T-helper 17 cell (primary cell): Measurements from ENCODE around the gene CYP26B1. TPM values are rescaled to one million over a fixed set of nuclear protein-coding genes. Genes with fewer than 3 reads are reported as not detected.

ENCODE experiments used
- ATAC-seq: fragments of 150-1000 bp; cut with Tn5 transposase; 2 replicates; pipeline ENCODE4 v1.10.0; 2021; ENCODE audit warnings: mild to moderate bottlenecking, moderate library complexity
- DNase-seq, 3 donors: peaks; one replicate each; pipeline versions ENCODE4 v3.0.0 to v3.0.0-alpha.2; 2020 to 2021
- H3K9me3 ChIP-seq: one replicate; pipeline ENCODE4 v1.7.0; 2013; ENCODE audit warnings: low read length, mild to moderate bottlenecking; ENCODE audit not compliant: control insufficient read depth, poor library complexity, severe bottlenecking
- H3K27ac Mint-ChIP-seq: one replicate; pipeline ENCODE4 v1.8.0; 2022; ENCODE audit warnings: mild to moderate bottlenecking, moderate library complexity, mixed read lengths
- H3K27me3 Mint-ChIP-seq: one replicate; pipeline ENCODE4 v1.8.0; 2022; ENCODE audit warnings: mixed read lengths
- H3K36me3 Mint-ChIP-seq: one replicate; pipeline ENCODE4 v1.8.0; 2022; ENCODE audit warnings: low read depth, mixed read lengths
- H3K4me1 Mint-ChIP-seq: one replicate; pipeline ENCODE4 v1.8.0; 2022; ENCODE audit warnings: mild to moderate bottlenecking, mixed read lengths
- H3K4me3 Mint-ChIP-seq: one replicate; pipeline ENCODE4 v1.8.0; 2022; ENCODE audit warnings: mild to moderate bottlenecking, moderate library complexity, mixed read lengths
- total RNA-seq, 4 donors: library from RNA in 2 of 4; stranded (reverse) in 2 of 4; gene quantifications; one replicate each; pipeline ENCODE4 v1.2.3 and lab custom pipeline; 2022 to 2026

Gene CYP26B1, protein sequence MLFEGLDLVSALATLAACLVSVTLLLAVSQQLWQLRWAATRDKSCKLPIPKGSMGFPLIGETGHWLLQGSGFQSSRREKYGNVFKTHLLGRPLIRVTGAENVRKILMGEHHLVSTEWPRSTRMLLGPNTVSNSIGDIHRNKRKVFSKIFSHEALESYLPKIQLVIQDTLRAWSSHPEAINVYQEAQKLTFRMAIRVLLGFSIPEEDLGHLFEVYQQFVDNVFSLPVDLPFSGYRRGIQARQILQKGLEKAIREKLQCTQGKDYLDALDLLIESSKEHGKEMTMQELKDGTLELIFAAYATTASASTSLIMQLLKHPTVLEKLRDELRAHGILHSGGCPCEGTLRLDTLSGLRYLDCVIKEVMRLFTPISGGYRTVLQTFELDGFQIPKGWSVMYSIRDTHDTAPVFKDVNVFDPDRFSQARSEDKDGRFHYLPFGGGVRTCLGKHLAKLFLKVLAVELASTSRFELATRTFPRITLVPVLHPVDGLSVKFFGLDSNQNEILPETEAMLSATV
- total RNA-seq (not detected), total RNA-seq (lab: John Stamatoyannopoulos, UW) (0 to 0.08 reads per million in 2 donors)

GRCh38 chr2:72147303-72147971 lies at the start of gene CYP26B1:
CYP26B1 (minus strand) TSS chr2:72147862; CDS start chr2:72147834, 28 bp downstream.
- H3K36me3 Mint-ChIP-seq, result peaks cover 10% of the 10 kb centered on the region
- H3K27ac Mint-ChIP-seq, result peak within 1 kb of the TSS; percentile 53
- H3K9me3 ChIP-seq, result no peaks in the 10 kb centered on the region
- H3K27me3 Mint-ChIP-seq, result peaks cover 79% of the 10 kb centered on the region
- H3K4me1 Mint-ChIP-seq, result peaks cover 37% of the 10 kb centered on the region
- DNase-seq (peak in 1 of 3 donors; percentile 8), ATAC-seq (no peak)
- peak within 1 kb of the TSS; percentile 96 for H3K4me3 Mint-ChIP-seq

- Mint-ChIP-seq H3K4me1 (no peaks in the 10 kb centered on the region), H3K27ac (no peak overlapping the region), H3K36me3 (no peaks in the 10 kb centered on the region), H3K4me3 (no peak overlapping the region), H3K27me3 (no peaks in the 10 kb centered on the region)
- H3K9me3 ChIP-seq, result no peaks in the 10 kb centered on the region
- no peak for DNase-seq
- ATAC-seq, result no peak
These were observed 46.1 kb upstream of the CYP26B1 start for GRCh38 chr2:72193723-72194122.

- H3K9me3 ChIP-seq, result no peaks in the 10 kb centered on the region
- Mint-ChIP-seq H3K4me1 (no peaks in the 10 kb centered on the region), H3K27ac (no peak overlapping the region), H3K36me3 (no peaks in the 10 kb centered on the region), H3K27me3 (no peaks in the 10 kb centered on the region), H3K4me3 (no peak overlapping the region)
- DNase-seq (no peak), ATAC-seq (no peak)
These were observed 43.8 kb upstream of the CYP26B1 start for GRCh38 chr2:72191441-72191840.

DNA sequence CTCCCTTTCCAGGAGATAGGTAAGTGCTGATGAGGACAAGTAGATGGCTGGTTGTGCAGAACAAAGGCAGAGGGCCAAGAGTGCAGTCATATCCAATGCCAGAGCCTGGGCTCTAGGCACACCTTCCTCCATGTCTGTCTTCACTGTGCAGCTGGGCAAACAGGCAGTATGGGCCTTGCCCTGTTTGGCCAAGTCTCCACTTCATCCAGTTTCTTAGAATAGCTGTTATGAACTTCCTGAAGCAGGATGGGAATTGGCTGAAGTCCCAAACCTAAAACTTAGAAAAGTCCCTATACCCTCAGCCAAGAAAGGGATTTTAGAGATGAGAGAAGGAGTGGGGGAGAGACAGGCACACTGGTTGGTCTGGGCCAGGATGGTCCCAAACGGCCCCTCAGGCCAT lies 37.5 kb upstream of the CYP26B1 start:
- H3K4me3 Mint-ChIP-seq, result no peak overlapping the region
- no peak for ATAC-seq
- no peaks in the 10 kb centered on the region for H3K9me3 ChIP-seq
- H3K27me3 Mint-ChIP-seq, result no peaks in the 10 kb centered on the region
- no peak overlapping the region for H3K27ac Mint-ChIP-seq
- no peaks in the 10 kb centered on the region for H3K4me1 Mint-ChIP-seq
- no peak for DNase-seq
- peaks cover 2% of the 10 kb centered on the region for H3K36me3 Mint-ChIP-seq

GRCh38 chr2:72183466-72183865 lies 35.8 kb upstream of the CYP26B1 start:
- Mint-ChIP-seq H3K36me3 (peaks cover 4% of the 10 kb centered on the region), H3K27ac (no peak overlapping the region)

GRCh38 chr2:72183016-72183415 lies 35.4 kb upstream of the CYP26B1 start:
- H3K9me3 ChIP-seq, result no peaks in the 10 kb centered on the region
- no peak overlapping the region for H3K27ac Mint-ChIP-seq
- no peak overlapping the region for H3K4me3 Mint-ChIP-seq
- H3K27me3 Mint-ChIP-seq, result no peaks in the 10 kb centered on the region
- no peaks in the 10 kb centered on the region for H3K4me1 Mint-ChIP-seq
- DNase-seq (no peak), ATAC-seq (no peak)
- peaks cover 4% of the 10 kb centered on the region for H3K36me3 Mint-ChIP-seq

More at GRCh38 chr2:72183466-72183865, 35.8 kb upstream of the CYP26B1 start:
- Mint-ChIP-seq H3K4me1 (no peaks in the 10 kb centered on the region), H3K4me3 (no peak overlapping the region), H3K27me3 (no peaks in the 10 kb centered on the region)
- DNase-seq (no peak), ATAC-seq (no peak)
- no peaks in the 10 kb centered on the region for H3K9me3 ChIP-seq

DNA sequence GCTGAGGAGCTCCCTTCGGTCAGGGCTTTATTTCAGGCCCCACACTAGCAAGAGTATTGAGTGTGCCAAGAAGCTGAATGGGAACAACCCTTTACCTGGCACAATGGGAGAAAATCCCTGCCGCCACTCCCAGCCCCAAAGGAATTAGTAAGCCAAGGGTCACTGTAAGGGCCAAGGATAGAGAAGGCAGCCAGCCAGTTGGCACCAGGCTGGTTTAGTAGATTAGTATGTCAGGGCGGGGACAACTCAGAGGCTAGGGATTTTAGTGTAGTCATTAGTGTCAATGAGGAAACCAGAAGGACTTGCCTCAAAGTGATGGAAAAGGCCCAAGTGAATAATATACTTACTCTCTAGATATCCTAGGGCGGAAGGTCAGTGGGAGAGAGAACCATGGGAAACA lies 34.9 kb upstream of the CYP26B1 start:
- Mint-ChIP-seq H3K27me3 (no peaks in the 10 kb centered on the region), H3K27ac (no peak overlapping the region), H3K4me1 (no peaks in the 10 kb centered on the region), H3K4me3 (no peak overlapping the region), H3K36me3 (peaks cover 4% of the 10 kb centered on the region)
- ATAC-seq (no peak), DNase-seq (no peak)
- H3K9me3 ChIP-seq, result no peaks in the 10 kb centered on the region

GRCh38 chr2:72181616-72182015 lies 34.0 kb upstream of the CYP26B1 start:
- H3K9me3 ChIP-seq, result no peaks in the 10 kb centered on the region
- DNase-seq, result no peak
- Mint-ChIP-seq H3K27ac (no peak overlapping the region), H3K4me1 (no peaks in the 10 kb centered on the region), H3K36me3 (peaks cover 4% of the 10 kb centered on the region), H3K27me3 (no peaks in the 10 kb centered on the region), H3K4me3 (no peak overlapping the region)
- no peak for ATAC-seq

DNA sequence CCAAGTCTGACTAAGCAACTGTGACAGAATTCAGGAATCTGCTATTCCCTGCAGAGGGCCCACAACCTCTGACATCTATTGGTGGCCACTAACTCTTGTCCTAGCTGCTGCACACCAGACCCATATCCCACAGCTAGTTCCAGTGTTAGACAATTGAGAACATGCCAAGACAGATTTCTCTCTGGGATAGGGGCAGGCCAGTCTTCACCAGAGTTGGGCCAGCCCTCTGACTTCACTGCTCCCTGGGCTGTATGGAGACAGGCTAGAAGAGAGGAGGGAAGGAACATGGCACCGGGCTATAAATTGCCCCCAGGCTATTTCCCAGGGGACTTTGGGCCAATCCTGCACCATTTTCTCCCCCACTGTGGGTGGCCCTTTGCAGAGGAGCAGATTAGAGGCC lies 32.7 kb upstream of the CYP26B1 start:
- ATAC-seq (no peak), DNase-seq (no peak)
- Mint-ChIP-seq H3K36me3 (peaks cover 6% of the 10 kb centered on the region), H3K4me1 (peaks cover 2% of the 10 kb centered on the region), H3K27me3 (no peaks in the 10 kb centered on the region), H3K4me3 (no peak overlapping the region), H3K27ac (no peak overlapping the region)
- no peaks in the 10 kb centered on the region for H3K9me3 ChIP-seq

GRCh38 chr2:72178551-72178950 lies 30.9 kb upstream of the CYP26B1 start:
- H3K4me1 Mint-ChIP-seq, result peaks cover 2% of the 10 kb centered on the region
- no peak overlapping the region for H3K27ac Mint-ChIP-seq
- no peaks in the 10 kb centered on the region for H3K9me3 ChIP-seq
- no peak for DNase-seq
- H3K4me3 Mint-ChIP-seq, result no peak overlapping the region
- no peaks in the 10 kb centered on the region for H3K27me3 Mint-ChIP-seq
- no peak for ATAC-seq
- peaks cover 6% of the 10 kb centered on the region for H3K36me3 Mint-ChIP-seq

DNA sequence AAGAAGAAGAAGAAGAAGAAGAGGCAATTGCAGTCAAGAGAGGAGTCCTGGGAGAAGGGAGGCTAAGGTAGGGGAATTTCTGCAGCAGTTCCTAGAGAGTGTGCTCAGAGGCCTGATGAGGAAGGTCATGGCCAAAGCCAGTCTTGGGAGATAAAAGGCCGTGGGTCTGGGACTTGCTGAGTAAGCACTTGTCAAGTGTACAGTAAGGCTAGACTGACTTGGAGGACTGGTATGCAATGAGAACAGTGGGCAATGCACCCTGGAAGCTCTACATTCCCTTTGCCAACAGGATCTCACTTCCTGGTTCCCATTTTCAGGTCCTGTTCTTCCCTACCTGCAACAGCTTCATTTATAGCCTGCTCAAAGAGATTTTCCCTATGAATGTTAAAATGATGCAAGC lies 28.6 kb upstream of the CYP26B1 start:
- no peaks in the 10 kb centered on the region for H3K9me3 ChIP-seq
- no peak for ATAC-seq
- H3K27me3 Mint-ChIP-seq, result no peaks in the 10 kb centered on the region
- DNase-seq, result no peak
- H3K4me1 Mint-ChIP-seq, result peaks cover 2% of the 10 kb centered on the region
- peaks cover 5% of the 10 kb centered on the region for H3K36me3 Mint-ChIP-seq
- H3K4me3 Mint-ChIP-seq, result no peak overlapping the region
- no peak overlapping the region for H3K27ac Mint-ChIP-seq

GRCh38 chr2:72175636-72176035 lies 28.0 kb upstream of the CYP26B1 start:
- H3K27me3 Mint-ChIP-seq, result no peaks in the 10 kb centered on the region
- H3K4me3 Mint-ChIP-seq, result no peak overlapping the region
- no peak for ATAC-seq
- peaks cover 5% of the 10 kb centered on the region for H3K36me3 Mint-ChIP-seq
- no peak overlapping the region for H3K27ac Mint-ChIP-seq
- no peak for DNase-seq
- no peaks in the 10 kb centered on the region for H3K9me3 ChIP-seq
- H3K4me1 Mint-ChIP-seq, result peaks cover 2% of the 10 kb centered on the region

- Mint-ChIP-seq H3K27ac (no peak overlapping the region), H3K27me3 (no peaks in the 10 kb centered on the region), H3K36me3 (peaks cover 2% of the 10 kb centered on the region), H3K4me3 (no peak overlapping the region), H3K4me1 (peaks cover 2% of the 10 kb centered on the region)
- H3K9me3 ChIP-seq, result no peaks in the 10 kb centered on the region
- ATAC-seq, result no peak
- no peak for DNase-seq
These were observed 26.1 kb upstream of the CYP26B1 start for GRCh38 chr2:72173640-72174321.
